Measurements from ENCODE around the gene CSNK1G1.
"Not testable (repeated sequence)": the region's sequence is repeated elsewhere in the genome, so short reads cannot be mapped to it uniquely, and the experiment has no call there.

CSNK1G1 gene

GRCh38 chr15:64222573-64223366, 133.2 kb downstream of the CSNK1G1 start:
- H3K4me1 ChIP-seq = peaks cover 0 to 13% (median 0%) of the 10 kb centered on the region in 4 donors
- DNase-seq = no peak
- H3K36me3 ChIP-seq = no peaks in the 10 kb centered on the region
- H3K27ac ChIP-seq = no peak overlapping the region
- TF ChIP-seq CTCF (IDR thresholded peaks at IDR 0.05) = no peak
- no peaks in the 10 kb centered on the region for H3K9me3 ChIP-seq
- no peak overlapping the region for H3K4me3 ChIP-seq
- intact Hi-C loops (cut with DNase I; ENCODE audit: low total_unique reads) = no loop called here
- no peaks in the 10 kb centered on the region for H3K27me3 ChIP-seq

DNA sequence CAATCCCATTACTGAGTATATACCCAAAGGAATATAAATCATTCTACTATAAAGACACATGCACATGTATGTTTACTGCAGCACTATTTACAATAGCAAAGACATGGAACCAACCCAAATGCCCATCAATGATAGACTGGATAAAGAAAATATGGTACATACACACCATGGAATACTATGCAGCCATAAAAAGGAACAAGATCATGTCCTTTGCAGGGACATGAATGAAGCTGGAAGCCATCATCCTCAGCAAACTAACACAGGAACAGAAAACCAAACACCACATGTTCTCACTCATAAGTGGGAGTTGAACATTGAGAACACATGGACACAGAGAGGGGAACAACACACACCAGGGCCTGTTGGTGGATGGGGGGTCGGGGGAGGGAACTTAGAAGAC, 134.1 kb downstream of the CSNK1G1 start:
- H3K27me3 ChIP-seq; DNase-seq; H3K9me3 ChIP-seq; H3K4me3 ChIP-seq; H3K27ac ChIP-seq; intact Hi-C loops (cut with DNase I; ENCODE audit: low total_unique reads); H3K36me3 ChIP-seq: not testable (repeated sequence)
- peaks cover 0 to 13% (median 0%) of the 10 kb centered on the region in 4 donors for H3K4me1 ChIP-seq

GRCh38 chr15:64217429-64217750, 138.6 kb downstream of the CSNK1G1 start:
- H3K27me3 ChIP-seq; H3K4me3 ChIP-seq; H3K9me3 ChIP-seq; intact Hi-C loops (cut with DNase I; ENCODE audit: low total_unique reads); H3K27ac ChIP-seq; H3K4me1 ChIP-seq; DNase-seq: not testable (repeated sequence)
- H3K36me3 ChIP-seq = peaks cover 8 to 17% (median 16%) of the 10 kb centered on the region in 3 donors

GRCh38 chr15:64216730-64217428, 139.1 kb downstream of the CSNK1G1 start:
- intact Hi-C loops (cut with DNase I; ENCODE audit: low total_unique reads) = no loop called here

DNA sequence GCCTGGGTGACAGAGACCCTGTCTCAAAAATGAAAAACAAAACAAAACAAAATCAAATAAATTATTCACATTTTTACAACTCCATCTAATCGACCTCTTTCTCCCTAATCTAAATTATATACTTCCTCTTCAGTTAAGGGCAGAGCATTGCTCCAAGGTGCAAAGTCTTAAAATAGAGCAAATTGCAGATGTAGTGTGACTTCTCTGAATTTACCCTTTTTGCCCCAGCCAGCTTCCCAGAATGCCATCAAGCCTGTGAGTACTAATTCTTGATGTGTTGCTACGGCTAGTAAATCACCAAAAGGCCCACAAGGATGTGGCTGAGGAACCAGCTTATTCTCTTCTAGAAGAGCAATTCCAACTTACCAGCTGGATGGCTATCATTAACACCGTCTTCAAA, 139.8 kb downstream of the CSNK1G1 start:
- DNase-seq = no peak
- Histone ChIP-seq H3K4me3 (no peak overlapping the region), H3K27me3 (no peaks in the 10 kb centered on the region), H3K9me3 (no peaks in the 10 kb centered on the region), H3K36me3 (peaks cover 8 to 19% (median 18%) of the 10 kb centered on the region in 3 donors), H3K27ac (no peak overlapping the region), H3K4me1 (no peaks in the 10 kb centered on the region)
- TF ChIP-seq CTCF (IDR thresholded peaks at IDR 0.05) = no peak
- intact Hi-C loops (cut with DNase I; ENCODE audit: low total_unique reads) = no loop called here

More at GRCh38 chr15:64216730-64217428, 139.1 kb downstream of the CSNK1G1 start:
- no peaks in the 10 kb centered on the region for H3K27me3 ChIP-seq
- no peaks in the 10 kb centered on the region for H3K9me3 ChIP-seq
- TF ChIP-seq CTCF (IDR thresholded peaks at IDR 0.05) = no peak
- H3K36me3 ChIP-seq = peaks cover 8 to 19% (median 18%) of the 10 kb centered on the region in 3 donors
- no peak for DNase-seq
- H3K4me3 ChIP-seq = no peak overlapping the region
- H3K27ac ChIP-seq = no peak overlapping the region
- H3K4me1 ChIP-seq = no peaks in the 10 kb centered on the region

DNA sequence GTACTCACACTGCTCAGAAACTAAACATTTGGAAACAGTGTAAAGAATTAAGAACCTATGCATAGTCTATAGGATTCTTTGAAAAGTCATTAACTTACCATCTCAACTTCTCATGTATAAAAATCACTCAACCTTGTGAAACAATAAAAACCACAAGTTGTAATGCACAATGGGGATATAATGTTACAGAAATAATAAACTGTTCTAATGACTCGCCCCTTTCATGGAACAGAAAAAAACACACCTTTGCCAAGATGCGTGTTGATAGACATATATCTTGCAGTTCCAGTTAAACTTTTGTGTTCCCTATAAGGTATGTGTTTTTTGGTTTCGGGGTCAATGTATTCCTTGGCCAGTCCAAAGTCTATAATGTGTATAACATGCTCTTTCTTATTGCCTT, 142.3 kb downstream of the CSNK1G1 start:
- Histone ChIP-seq H3K9me3 (no peaks in the 10 kb centered on the region), H3K4me1 (no peaks in the 10 kb centered on the region), H3K27ac (no peak overlapping the region), H3K36me3 (peaks cover 8 to 19% (median 18%) of the 10 kb centered on the region in 3 donors), H3K4me3 (no peak overlapping the region), H3K27me3 (no peaks in the 10 kb centered on the region)
- TF ChIP-seq CTCF (IDR thresholded peaks at IDR 0.05) = no peak
- intact Hi-C loops (cut with DNase I; ENCODE audit: low total_unique reads) = no loop called here
- DNase-seq = no peak
